Nucleus accumbens (tissue), 56 donors: ENCODE data around the gene TAF3.
"Not testable (repeated sequence)": the region's sequence is repeated elsewhere in the genome, so short reads cannot be mapped to it uniquely, and the experiment has no call there.

ENCODE experiments used
- DNase-seq, 56 donors: peaks; one replicate each; lab custom pipeline; 2025; lab: John Stamatoyannopoulos, UW

TAF3 gene

GRCh38 chr10:8017277-8017676 lies 199.0 kb downstream of the TAF3 start:
- no peak for DNase-seq

GRCh38 chr10:8023321-8023720 lies 205.0 kb downstream of the TAF3 start:
- DNase-seq: no peak

GRCh38 chr10:8023851-8024250 lies 205.5 kb downstream of the TAF3 start:
- DNase-seq: no peak

GRCh38 chr10:8026349-8027259 lies 208.3 kb downstream of the TAF3 start:
- no peak for DNase-seq

- DNase-seq: not testable (repeated sequence)
These were observed 212.9 kb downstream of the TAF3 start for GRCh38 chr10:8031211-8031610.

- DNase-seq: no peak
These were observed 214.3 kb downstream of the TAF3 start for GRCh38 chr10:8032558-8032957.

GRCh38 chr10:8033812-8034465 lies 215.6 kb downstream of the TAF3 start:
- no peak for DNase-seq

GRCh38 chr10:8034466-8035005 lies 216.2 kb downstream of the TAF3 start:
- DNase-seq: no peak

- DNase-seq: no peak
These were observed 216.8 kb downstream of the TAF3 start for GRCh38 chr10:8035006-8035640.

- DNase-seq: no peak
These were observed 217.6 kb downstream of the TAF3 start for GRCh38 chr10:8035641-8036470.

- DNase-seq: no peak
These were observed 218.3 kb downstream of the TAF3 start for GRCh38 chr10:8036506-8037198.

- DNase-seq: no peak
These were observed 219.0 kb downstream of the TAF3 start for GRCh38 chr10:8037199-8037801.

GRCh38 chr10:8037941-8038894 lies 219.9 kb downstream of the TAF3 start:
- DNase-seq: no peak

- no peak for DNase-seq
These were observed 221.1 kb downstream of the TAF3 start for GRCh38 chr10:8039321-8039881.

- DNase-seq: no peak
These were observed 222.3 kb downstream of the TAF3 start for GRCh38 chr10:8040651-8041050.

GRCh38 chr10:8041284-8041991 lies 223.1 kb downstream of the TAF3 start:
- DNase-seq: no peak
